Transverse colon (tissue), 4 donors: Measurements from ENCODE around the gene PLCG2.

Source experiments
- CTCF ChIP-seq, 5 experiments: fragments of 200-600 bp in 3 of 5; fragments of 450-650 bp in 2 of 5; sonication (generic) in 3 of 5; IDR thresholded peaks; 1 replicate in 2 of 5; 2 replicates in 3 of 5; pipeline ENCODE4 v1.5.1; 2016 to 2017; ENCODE audit warnings: antibody characterized with exemption in 5 of 5, inconsistent platforms in 3 of 5, mild to moderate bottlenecking in 2 of 5, moderate library complexity in 1 of 5
- EP300 ChIP-seq: sonication (generic); formaldehyde crosslinking; IDR thresholded peaks from one replicate; pipeline ENCODE4 v1.6.1; 2017; ENCODE audit warnings: antibody characterized with exemption, low read depth
- POLR2A ChIP-seq: fragments of 450-650 bp; IDR thresholded peaks from one replicate; pipeline ENCODE4 v1.6.1; 2016; ENCODE audit warnings: antibody characterized with exemption, mild to moderate bottlenecking, moderate library complexity
- POLR2AphosphoS5 ChIP-seq, 3 donors: sonication (generic); formaldehyde crosslinking; IDR thresholded peaks; one replicate each; pipeline ENCODE4 v1.6.1; 2016; ENCODE audit warnings: antibody characterized with exemption in 3 of 3

GRCh38 chr16:81804134-81804610 is 25.1 kb downstream of the PLCG2 start:
- no peak for TF ChIP-seq CTCF (IDR thresholded peaks at IDR 0.05)
- no peak for TF ChIP-seq EP300
- no peak for TF ChIP-seq POLR2AphosphoS5 (IDR thresholded peaks at IDR 0.05)
- TF ChIP-seq POLR2A = no peak
